ENCODE results near the gene MRPL55. TPM values are rescaled to one million over a fixed set of nuclear protein-coding genes. Genes with fewer than 3 reads are reported as not detected.

MRPL55 gene
- total RNA-seq, 1 donor from 2014 or later, result 38.0 TPM

DNA sequence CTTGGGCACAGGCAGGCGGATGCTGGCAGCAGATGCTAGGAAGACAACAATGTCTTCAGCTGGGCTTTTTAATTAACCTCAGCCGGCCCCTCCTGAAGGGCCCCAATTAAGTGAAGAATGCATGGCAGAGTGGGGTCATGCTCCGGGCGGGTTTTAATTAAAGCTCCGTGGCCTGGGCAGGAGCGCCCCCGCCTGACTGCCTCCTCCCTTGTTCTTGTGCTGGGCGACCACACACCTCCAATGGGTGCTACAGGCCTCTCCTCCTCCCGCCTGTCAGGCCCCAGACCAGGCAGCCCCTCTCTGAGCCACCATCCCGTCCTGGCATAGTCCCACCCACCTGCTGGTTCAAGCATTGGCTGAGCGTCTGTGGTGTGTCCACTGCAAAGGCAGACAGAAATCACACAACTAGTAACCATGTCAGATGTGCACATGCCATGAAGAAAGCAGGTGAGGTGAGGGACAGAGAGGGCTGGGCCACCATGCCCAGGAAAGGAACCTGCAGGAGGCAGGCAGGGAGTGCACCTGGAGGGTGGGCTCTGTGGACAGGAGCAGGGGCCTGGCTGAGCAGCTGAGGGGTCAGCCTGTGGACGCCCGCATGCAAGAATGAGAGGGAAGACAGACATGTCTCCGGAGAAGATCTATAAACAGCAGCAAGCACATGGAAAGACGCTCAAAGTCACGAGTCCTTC, 35.1 kb downstream of the MRPL55 start:
- no peak for ATAC-seq

DNA sequence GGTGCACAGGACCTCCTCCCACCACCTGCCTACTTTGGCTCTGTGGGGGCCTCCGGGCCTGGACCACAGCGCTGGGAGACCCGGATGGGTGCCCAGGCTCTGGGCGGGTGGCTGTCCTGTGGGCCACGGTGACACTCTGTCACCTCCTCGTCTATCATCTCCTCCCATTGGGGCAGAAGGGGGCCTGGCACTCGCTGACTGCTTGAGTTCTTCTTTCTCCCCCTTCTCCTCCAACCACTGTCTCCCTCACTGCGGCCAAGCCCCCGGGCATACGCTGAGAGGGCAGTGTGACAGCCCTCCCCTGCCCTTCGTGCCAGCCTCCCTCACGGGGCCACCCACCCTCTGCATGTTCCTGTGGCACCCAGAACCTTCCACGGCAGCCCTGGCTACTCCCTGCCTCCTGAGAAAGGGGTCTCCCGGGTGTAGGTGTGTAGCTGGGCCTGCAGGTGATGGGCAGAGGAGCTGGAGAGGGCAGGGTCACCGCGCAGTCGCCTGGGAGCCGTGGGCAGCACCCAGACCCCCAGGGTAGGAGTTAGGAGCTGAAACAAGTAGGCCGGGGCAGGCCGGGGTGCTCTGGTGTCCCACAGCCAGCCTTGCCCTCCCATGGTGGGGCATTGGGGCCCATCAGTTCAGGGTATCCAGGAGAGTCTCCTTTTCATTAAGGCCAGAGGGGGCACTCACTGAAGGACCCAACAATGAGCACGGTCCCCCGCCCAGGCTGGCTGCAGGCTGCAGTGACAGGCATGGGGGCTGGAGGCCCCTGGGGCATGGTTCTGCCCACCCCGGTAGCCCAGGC, 35.8 kb downstream of the MRPL55 start:
- no peak for ATAC-seq
- DNase-seq (ENCODE audit: low spot score), result peak; percentile 34

More for the DNA sequence above, 35.1 kb downstream of the MRPL55 start:
- DNase-seq (ENCODE audit: low spot score), result peak; percentile 36

DNA sequence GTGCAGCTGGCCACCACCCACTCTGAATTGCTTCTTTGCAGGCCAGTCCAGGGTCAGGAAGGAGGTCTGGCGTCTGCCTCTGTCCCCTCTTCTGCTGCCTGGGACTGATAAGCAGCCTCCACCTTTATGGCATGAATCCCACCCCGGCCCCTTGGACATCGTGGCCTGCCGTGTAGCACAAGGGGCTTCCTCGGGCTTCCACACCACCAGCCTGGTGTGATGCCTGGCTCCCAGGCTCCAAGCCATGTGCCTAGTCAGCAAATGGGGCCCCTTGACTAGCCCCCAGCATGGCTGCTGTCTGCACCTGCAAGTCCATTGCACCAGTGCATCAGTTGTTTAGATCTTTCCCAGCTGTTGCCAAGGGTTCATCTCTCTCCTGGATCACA, 36.4 kb downstream of the MRPL55 start:
- ATAC-seq, result no peak
- peak; percentile 34 for DNase-seq (ENCODE audit: low spot score)

- ATAC-seq, result peak; percentile 48
Measured at GRCh38 chr1:228071839-228072657, 37.1 kb downstream of the MRPL55 start.

GRCh38 chr1:228070851-228071250, 38.2 kb downstream of the MRPL55 start:
- DNase-seq (ENCODE audit: low spot score), result no peak
- no peak for ATAC-seq

More at GRCh38 chr1:228071839-228072657, 37.1 kb downstream of the MRPL55 start:
- DNase-seq (ENCODE audit: low spot score), result peak; percentile 33

DNA sequence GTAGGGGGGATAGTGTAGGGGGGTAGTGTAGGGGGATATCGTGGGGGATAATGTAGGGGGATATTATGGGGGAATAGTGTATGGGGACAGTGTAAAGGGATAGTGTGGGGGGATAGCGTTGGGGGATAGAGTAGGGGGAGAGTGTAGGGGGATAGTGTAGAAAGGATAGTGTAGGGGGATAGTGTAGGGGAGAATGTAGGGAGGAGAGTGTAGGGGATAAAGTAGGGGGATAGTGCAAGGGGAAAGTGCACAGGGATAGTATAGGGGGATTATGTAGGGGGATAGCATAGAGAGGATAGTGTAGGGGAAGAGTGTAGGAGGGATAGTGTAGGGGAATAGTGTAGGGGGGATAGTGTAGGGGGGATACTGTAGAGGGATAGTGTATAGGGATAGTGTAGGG, 38.9 kb downstream of the MRPL55 start:
- ATAC-seq, result no peak

GRCh38 chr1:228068359-228068758, 40.7 kb downstream of the MRPL55 start:
- no peak for DNase-seq (ENCODE audit: low spot score)
- no peak for ATAC-seq

More for the DNA sequence above, 38.9 kb downstream of the MRPL55 start:
- DNase-seq (ENCODE audit: low spot score), result no peak

- DNase-seq (ENCODE audit: low spot score), result peak; percentile 18
- ATAC-seq, result no peak
Measured at GRCh38 chr1:228066891-228067654, 42.0 kb downstream of the MRPL55 start.

DNA sequence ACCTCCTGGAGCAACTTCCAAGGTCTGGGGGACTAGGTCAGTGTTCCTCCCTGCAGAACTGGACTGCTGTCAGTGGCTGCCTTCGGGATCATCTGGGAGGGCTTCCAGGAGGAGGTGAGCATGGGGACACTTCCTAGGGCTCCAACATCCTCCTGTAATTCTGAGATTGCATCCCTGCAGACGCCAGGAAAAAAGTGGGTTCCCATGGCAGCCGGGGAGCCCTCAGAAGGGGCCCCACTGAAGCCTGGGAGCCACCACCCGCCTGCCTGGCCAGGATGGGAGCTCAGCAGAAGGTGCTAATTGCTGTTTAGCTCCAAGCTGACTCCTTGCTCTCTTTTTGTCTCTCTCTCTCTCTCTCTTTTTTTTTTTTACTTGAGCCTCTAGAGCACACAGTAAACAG, 42.7 kb downstream of the MRPL55 start:
- DNase-seq (ENCODE audit: low spot score) (peak; percentile 22), ATAC-seq (no peak)

GRCh38 chr1:228065543-228066347, 43.4 kb downstream of the MRPL55 start:
- DNase-seq (ENCODE audit: low spot score) (no peak), ATAC-seq (no peak)

- ATAC-seq, result no peak
- no peak for DNase-seq (ENCODE audit: low spot score)
Measured at GRCh38 chr1:228064741-228065542, 44.2 kb downstream of the MRPL55 start.

DNA sequence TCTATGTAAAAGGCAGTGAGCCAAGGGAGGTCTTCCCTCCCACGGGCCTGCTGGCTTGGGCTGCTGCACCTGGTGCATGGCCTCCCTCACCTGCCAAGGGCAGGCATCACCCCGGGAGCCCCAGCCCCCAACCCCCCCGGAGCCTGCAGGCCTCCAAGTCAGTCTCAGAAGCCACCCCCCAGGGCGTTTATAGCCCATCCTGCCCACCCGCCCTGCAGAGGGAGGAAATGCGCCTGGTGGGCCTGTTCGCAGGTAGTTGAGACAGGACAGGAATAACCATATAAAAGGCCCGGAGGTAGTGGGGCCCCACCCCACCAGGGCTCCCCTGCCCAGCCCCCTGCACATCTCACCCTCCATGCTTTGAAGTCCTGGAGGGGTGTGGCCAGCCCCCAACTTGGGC, 44.8 kb downstream of the MRPL55 start:
- DNase-seq (ENCODE audit: low spot score), result peak; percentile 40
- ATAC-seq, result no peak

DNA sequence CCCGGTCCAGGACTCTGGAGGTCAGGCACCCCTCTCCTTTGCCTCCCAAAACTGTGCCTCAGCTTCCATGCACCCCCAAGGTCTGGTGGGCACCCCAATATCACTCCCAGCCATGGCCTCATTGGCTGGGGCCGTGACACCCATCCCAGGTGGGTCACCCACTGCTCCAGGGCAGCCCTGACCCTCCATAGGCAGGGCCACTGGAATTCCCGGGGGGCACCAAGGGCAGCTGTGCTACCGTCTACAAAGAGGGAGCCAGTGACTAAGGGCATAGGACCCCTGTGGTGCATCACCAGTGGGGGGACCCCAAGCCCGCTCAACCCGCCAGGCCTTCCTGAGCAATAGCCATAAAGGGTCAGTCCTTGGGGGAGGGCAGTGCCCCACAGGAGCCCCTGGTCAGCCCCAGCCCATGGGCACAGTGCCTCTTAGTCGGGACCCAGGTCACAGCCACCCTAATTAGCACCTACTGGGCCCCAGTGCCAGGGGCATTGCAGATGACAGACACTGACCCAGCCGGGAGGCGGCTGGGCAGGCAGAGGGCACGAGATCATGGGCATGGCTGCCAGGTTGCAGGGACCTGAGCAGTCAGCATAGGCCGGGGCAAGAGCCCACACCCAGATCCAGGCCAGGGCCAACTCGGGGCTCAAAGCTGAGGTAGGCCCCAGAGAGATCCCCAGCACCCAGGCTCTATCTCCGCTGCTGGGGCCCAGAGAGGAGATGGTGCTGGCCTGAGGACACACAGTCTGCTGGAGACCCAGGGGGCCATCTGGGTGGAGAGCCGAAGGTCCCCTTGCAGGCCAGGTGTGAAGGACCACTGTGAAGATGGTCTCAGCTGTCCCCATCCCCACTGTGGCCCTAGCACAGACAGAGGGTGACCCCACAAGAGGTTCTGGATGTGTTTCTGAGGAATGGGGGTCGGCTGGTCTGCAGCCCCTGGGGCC, 45.6 kb downstream of the MRPL55 start:
- DNase-seq (ENCODE audit: low spot score) (peak; percentile 33), ATAC-seq (no peak)

GRCh38 chr1:228062812-228063211, 46.3 kb downstream of the MRPL55 start:
- peak; percentile 23 for DNase-seq (ENCODE audit: low spot score)
- ATAC-seq, result no peak

DNA sequence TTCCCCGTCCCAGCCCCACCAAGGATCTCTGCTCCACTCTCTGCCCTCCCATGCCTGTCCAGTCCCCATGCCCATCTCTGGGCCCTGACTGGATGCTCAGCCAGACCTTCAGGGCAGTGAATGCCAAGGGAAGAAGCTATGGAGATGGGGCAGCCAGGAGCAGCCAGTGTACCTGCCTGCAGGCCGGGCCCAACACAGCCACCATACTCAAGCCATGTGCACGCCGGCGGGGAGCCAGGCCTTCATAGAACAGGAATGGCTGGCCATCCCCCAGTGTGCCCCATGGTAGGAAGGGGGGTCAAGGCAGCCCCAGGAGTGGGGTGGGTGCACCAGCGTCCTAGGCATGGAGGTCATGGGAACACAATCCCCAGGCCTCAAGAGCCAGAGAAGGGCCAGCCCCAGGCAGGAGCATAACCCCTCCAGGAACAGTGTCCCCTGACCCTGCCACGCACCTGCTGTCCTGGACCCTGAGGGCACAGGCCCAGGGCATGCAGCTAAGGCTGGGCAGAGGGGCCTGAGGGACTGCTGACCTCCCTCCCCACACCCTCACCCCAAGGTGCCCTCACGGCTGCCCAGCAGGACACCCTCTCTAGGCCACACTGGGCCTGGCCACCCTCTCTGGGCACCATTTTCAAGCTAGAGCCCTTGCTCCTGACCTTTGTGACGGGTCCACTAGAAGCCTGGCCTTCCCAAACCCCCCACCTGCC, 46.9 kb downstream of the MRPL55 start:
- ATAC-seq (no peak), DNase-seq (ENCODE audit: low spot score) (no peak)

GRCh38 chr1:228061411-228062084, 47.6 kb downstream of the MRPL55 start:
- DNase-seq (ENCODE audit: low spot score) (no peak), ATAC-seq (no peak)

All from left lobe of liver (tissue), 2 donors.